ENCODE data around the gene ARFRP1.
"Not testable (repeated sequence)": the region's sequence is repeated elsewhere in the genome, so short reads cannot be mapped to it uniquely, and the experiment has no call there.

Gene ARFRP1

DNA sequence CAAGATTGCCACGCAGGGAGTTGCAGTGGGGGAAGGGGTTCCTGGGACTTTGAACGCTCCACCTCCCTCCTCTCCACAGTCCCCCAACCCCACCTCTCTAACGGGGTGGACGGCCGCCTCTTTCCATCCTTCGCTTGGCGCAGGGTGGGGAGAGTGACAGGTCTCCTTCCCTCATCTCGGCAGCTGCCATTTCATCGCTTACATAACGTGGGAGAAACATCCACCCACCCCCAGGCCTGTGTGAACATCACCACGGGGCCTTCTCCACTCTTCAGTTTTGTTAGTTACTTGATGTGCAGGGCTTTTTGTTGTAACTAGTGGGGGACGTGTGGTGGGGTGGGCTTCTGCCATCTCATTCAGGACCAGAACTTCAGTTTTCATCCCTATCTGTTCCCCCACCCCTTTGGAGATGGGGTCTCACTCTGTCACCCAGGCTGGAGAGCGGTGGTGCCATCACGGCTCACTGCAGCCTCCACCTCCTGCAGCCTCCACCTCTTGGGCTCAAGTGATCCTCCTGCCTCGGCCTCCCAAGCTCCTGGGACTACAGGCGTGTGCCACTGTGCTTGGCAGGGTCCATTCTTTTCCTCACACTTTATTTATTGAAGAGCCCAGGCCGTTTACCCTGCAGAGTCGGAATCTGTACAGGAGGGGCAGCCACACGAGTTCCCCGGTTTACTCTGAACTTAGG is 32.0 kb downstream of the ARFRP1 start:
- DNase-seq (ENCODE audit: low read depth), result no peak

DNA sequence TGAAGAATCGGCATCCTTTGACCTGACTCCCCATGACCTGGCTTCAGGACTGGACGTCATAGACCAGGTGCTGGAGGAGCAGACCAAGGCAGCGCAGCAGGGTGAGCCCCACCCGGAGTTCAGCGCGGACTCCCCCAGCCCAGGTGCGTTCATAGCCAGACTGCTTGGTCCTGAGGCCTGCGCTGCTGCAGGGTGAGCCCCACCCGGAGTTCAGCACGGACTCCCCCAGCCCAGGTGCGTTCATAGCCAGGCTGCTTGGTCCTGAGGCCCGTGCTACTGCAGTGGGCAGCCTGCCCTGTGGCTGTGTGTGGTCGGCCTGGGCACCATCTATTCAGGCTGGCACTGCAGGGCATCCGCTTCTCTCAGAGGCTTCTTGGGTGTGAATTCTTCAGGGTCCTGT is 33.8 kb downstream of the ARFRP1 start:
- no peak for DNase-seq (ENCODE audit: low read depth)

DNA sequence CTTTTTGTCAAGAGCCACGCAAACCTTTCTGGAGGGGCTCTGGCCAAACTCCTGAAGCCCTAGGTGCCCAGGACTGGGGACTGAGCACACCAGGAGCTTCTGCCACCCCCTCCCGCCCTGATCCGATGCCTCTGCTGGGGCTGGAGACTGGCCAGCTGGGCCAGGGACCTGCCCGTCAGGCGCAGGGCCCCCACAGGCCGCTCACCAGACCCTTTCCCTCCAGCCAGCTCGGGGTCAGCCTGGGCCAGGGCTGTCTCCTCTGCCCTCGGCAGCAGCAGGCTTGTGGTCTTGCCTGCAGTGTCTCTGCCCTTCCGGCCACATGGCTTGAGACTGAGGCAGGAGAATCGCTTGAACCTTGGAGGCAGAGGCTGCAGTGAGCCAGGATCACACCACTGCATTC is 35.1 kb downstream of the ARFRP1 start:
- no peak for DNase-seq (ENCODE audit: low read depth)

DNA sequence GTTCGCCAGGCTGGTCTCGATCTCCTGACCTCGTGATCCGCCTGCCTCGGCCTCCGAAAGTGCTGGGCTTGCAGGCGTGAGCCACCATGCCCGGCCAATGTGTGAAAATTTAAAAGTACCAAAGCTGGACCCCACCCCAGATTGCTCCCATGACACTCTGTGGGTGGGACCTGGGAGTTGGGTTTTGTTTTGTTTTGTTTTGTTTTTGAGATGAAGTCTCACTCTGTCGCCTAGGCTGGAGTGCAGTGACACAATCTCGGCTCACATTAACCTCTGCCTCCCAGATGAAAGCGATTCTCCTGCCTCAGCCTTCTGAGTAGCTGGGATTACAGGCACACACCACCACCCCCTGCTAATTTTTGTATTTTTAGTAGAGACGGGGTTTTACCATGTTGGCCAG is 36.1 kb downstream of the ARFRP1 start:
- DNase-seq (ENCODE audit: low read depth), result not testable (repeated sequence)

DNA sequence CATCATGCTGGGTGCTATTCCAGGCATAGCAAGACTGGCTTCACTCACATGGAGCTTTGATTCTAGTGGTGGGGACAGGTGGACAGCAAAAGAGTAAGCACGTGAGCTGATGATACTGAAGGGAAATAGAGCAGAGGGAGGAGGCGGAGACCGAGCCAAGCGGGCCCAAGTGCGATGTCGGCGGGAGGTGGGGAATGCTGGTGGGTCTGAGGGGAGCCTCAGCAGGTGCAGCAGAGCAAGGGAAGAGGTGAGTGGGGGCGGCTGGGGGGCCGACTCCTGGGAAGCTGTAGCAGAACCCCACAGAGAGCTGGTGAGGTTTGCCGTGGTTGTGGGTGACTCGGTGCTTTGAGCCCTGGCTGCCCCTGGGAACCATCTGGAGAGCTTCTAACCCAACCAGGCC is 39.4 kb downstream of the ARFRP1 start:
- DNase-seq (ENCODE audit: low read depth), result no peak

DNA sequence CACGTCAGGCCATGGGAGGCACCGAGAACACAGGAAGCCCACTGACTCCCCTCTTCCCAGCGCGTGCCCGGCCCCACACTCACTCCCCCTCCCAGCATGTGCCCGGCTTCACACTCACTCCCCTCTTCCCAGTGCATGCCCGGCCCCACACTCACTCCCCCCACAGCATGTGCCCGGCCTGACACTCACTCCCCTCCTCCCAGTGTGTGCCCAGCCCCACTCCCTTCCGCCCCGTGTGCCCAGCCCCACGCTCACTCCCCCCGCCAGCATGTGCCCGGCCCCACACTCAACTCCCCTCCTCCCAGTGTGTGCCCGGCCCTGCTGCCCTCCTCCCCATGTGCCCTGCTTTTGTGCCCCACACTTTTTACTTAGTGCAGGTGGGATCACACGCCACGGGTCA is 39.9 kb downstream of the ARFRP1 start:
- no peak for DNase-seq (ENCODE audit: low read depth)

DNA sequence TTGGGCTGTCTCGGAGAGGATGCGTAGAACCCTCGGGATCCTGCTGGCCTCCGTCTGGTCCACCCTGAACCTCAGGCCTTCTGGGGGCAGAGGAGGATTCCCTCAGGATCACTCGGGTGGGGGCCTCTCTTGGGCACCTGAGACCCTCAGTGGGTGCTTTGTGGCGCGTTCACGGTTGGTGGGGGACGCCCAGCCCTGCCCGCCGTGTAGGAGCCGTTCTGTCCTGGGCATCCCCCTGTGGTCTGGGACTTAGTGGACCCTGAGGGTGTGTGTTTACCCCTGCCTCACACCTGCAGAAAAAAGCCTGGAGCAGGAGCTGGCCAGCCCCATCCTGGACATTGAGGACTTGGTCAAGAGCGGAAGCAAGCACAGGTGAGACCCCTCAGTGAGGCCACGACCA is 42.1 kb downstream of the ARFRP1 start:
- DNase-seq (ENCODE audit: low read depth), result no peak

DNA sequence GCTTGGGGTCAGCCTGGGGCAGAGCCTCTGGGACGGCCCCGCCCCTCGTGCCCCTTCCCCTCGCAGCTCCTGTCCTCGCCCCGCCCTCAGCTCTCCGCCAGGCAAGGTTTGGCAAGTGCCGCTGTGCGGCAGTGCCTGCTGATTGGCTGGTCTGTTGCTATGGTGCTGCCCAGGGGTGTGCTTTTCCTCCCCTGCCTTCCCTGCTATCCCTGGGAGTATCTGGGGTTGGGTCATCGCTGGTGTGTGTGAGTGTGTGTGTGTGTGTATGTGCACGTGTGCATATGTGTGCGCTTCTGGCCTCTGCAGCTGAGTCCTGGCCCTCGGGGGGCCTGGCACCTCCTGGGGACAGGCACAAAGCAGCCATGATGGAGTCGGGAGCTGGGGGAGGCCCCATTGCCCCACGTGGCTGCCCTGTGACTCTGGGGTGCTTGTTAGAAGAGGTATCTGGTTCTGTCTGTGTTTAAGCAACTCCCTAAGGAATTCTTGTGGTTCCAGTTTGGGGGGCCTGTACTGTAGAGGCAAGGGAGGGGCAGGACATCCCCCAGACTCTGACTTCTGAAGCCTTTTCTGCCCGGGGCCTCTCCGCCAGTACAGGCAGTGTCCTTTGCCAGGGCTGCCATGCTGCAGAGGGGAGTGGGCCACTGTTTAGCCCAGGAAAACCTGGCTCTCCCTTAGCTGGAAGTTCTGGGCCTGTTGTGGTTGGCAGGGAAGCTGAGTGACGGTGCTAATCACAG is 42.7 kb downstream of the ARFRP1 start:
- DNase-seq (ENCODE audit: low read depth), result no peak

DNA sequence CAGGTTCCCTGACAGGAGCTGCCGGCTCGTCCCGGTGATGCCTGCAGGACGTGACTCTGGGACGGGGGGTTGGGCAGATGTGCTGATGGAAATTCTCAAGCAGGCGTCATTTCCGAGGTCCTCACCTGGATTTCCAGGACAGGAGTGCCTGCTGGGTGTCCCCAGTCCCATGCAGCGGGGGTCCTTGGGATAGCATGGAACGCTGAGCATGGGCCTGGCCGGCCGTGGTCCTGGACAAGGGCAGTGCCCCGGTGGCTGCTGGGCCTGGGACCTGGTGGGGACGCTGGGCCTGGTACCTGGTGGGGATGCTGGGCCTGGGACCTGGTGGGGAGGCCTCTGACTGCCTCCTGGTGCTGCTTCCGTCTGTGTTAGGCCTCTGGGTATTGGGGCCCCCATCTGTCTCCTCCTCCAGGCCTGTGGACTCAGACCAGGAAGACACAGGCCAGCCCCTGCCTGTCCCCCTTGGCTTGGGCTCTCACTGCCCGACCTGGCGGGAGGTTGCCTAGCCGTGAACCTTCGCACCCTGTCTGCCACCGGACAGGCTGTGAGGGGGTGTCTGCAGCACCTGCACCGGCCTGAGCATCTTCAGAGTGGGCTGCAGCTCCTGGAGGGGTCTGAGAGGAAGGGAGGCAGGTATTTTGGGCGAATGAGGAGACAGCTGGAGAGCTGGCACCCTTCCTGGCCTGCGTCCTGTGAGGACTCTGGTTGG is 43.5 kb downstream of the ARFRP1 start:
- DNase-seq (ENCODE audit: low read depth), result no peak

DNA sequence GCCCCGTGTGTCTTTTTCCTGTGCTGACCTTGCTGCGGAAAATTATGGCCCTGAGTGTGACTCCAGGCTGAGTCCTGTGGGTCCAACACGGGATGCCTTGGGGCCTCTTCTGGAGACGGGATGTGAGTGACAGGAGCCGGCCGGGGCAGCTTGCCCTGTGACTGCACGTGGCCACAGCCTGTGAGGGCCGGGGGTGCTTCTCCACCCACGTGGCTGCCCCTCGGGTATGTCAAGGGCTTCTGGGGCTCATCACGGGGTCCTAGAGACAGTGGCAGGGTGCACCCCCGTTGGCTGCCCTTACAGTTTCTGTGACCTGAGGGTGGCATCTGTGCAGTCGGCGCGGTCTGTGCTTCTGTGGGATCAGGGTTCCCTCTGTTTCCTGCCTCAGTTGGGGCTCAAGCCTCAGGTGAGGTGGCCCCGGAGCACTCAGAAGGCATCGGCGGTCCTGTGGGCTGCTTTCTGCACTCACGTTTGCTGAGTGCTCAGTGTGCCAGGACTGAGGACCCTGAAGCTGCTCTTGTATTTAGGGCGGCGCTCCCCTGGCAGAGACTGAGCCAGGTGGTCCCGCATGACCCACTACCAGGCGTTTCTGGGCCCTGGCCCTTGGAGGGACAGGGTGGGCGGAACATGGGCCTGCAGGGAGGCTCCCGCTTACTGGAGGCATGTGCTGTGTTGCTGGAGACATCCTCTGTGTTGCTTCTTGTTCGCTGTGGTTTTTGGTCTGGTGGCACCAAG is 44.3 kb downstream of the ARFRP1 start:
- no peak for DNase-seq (ENCODE audit: low read depth)

DNA sequence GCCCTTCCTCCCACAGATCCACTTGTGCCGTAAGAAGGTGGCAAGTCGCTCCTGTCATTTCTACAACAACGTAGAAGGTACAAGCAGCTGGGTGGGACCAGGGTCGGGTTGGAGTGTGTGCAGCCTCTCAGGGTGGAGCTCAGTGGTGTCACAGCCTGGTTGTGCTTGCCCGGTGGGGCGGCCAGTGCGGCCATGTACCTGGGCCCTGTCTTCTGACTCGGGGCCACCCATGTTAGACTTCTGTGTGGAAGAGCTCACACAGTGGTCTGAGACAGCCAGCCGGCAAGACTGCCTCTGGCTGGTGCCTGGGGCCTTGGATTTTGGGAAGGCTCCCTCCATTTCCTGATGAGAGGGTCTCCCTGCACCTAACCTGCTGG is 45.0 kb downstream of the ARFRP1 start:
- DNase-seq (ENCODE audit: low read depth), result no peak

DNA sequence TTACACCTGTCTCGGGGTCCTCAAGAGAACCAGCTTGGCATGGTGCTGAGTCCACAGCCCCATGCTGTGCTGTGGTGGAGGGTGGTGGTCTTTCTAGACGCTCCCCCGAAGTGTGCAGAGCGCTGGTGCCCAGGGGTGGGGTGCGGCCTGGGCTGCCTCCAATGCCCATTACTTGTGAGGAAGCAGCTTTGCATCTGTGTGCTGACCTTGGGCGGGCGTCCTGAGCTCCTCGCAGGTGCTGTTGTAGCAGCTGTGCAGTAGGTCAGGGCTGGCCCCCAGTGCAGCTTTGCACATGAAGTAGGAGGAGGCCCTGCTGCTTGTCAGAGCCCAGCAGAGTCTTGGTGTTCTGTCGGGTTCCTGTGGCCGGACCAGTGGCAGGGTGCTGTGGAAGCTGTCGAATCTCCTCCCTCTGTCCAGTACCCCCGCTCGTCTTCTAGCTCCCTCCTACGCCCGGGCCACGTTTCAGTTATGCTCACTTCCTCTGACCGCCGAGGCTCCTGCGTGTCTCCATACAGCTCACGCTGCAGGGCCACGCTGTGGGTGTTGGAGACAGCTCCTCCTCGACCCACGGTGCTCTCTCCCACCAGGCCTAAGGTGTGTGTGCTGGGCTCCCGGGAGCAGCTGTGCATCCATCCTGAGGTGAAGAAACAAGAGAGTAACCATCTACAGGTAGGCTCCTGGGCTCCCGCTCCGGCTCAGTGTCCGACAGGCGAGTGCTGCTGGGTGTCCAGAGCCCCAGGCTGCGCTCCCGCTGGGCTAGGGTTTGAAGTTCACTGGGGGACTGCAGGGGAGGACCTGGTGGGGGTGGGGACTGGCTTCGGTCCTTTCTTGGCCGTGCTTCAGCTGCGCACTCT is 45.6 kb downstream of the ARFRP1 start:
- DNase-seq (ENCODE audit: low read depth), result no peak

DNA sequence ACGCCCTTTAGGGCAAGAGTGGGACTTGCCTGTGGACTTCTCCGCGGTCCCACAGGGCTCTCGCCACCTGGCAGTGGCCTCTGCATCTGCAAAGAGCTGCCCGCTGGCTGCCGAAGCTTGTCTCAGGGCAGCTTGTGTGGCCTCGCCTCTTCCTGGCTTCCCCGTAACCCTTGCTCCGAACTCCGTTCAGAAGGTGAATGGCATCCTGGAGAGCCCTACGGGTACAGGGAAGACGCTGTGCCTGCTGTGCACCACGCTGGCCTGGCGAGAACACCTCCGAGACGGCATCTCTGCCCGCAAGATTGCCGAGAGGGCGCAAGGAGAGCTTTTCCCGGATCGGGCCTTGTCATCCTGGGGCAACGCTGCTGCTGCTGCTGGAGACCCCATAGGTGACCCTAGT is 46.7 kb downstream of the ARFRP1 start:
- DNase-seq (ENCODE audit: low read depth), result no peak

DNA sequence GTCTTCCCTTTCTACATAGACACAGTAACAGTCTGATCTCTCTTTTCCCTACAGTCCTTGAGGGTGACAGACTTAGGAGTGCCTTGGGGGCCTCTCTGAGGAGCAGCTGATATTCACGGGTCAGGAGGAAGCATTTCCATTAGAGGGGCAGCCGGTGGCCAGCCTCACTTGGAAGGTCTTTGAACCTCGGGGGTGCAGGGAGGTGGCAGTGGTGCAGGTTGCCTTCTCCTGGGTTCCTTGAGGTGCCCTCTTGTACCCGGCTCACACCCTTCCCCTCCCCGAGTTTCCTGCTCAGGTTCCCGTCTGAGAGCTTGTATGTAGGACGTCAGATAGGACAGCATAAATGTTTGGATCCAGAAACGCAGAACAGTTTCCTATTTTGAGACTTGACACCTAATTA is 47.2 kb downstream of the ARFRP1 start:
- DNase-seq (ENCODE audit: low read depth), result no peak

DNA sequence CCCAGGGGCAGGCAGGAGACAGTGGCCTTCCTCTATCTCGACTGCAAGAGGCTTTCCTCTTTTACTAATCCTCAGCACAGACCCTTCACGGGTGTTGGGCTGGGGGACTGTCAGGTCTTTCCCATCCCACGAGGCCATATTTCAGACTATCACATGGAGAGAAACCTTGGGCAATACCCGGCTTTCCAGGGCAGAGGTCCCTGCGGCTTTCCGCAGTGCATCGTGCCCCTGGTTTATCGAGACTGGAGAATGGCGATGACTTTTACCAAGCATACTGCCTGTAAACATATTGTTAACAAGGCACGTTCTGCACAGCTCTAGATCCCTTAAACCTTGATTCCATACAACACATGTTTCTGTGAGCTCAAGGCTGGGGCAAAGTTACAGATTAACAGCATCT is 47.6 kb downstream of the ARFRP1 start:
- DNase-seq (ENCODE audit: low read depth), result not testable (repeated sequence)

DNA sequence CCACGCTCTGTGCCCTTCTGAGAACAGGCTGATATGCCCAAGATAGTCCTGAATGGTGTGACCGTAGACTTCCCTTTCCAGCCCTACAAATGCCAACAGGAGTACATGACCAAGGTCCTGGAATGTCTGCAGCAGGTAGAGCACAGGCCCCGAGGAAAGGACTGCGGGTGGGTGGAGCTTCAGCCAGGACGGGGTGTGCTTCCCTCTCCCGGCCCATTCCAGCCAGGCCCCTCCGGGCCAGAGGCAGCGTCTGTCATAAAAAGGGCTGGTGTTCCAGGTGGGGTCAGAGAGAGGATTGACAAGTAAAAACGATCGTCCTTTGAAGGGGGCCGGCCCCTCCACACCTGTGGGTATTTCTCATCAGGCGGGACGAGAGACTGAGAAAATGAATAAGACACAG is 48.4 kb downstream of the ARFRP1 start:
- no peak for DNase-seq (ENCODE audit: low read depth)

DNA sequence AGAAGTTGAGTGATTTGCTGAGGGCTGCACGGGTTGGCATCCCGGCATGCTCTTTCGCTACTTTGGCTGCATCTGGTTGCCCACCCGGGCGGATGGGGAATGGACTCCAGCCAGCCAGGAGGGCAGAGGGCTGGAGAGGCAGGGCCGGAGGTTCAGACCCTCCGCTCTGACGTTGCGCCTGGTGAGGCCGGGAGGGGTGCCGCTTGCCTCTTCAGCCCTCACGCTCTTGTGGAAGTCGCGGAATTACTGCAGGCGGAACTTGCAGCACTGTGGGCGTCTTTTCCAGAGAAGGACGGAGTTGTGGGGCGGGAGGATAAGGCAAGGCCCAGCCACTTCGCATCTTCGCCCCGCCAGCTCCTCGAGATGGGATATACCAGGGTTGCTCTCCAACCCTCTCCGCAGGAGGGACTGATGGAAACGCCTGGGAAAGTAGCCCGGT is 49.0 kb downstream of the ARFRP1 start:
- peak; percentile 14 for DNase-seq (ENCODE audit: low read depth)

DNA sequence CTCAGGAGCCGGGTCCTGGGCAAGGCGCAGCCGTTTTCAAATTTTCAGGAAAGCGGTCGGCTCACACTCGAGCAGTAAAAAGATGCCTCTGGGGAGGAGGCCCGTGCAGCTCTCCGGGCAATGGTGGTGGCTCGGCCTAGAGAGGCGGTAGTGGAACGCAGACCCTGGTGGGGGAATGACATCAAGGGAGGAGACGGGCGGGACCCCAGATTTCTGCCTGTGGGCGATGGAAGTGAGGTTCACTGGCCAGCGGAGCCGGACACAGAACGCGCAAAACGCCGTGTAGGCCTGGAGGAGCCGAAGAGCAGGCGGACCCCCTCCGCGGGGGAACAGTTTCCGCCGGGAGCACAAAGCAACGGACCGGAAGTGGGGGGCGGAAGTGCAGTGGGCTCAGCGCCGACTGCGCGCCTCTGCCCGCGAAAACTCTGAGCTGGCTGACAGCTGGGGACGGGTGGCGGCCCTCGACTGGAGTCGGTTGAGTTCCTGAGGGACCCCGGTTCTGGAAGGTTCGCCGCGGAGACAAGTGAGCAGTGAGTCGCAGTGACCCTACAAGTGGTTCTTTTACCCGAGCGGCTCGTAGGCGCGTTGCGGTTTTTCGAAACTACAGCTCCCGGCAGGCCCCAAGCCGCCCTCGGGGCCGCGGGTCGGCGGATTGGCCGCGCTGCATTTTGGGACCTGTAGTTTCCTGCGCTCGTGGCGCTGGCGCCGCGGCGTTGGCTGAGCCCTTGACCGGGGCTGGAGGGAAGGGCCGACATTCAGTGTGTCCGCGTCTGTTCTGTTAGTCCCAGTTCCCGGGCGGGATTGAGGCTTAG is 49.6 kb downstream of the ARFRP1 start, which contains the start of gene RTEL1:
TSS of gene RTEL1 (plus strand) at position 376 of the 812 bp plus-strand sequence. CDS start 1,091 bp downstream, outside the sequence.
- peak; percentile 63 for DNase-seq (ENCODE audit: low read depth)

DNA sequence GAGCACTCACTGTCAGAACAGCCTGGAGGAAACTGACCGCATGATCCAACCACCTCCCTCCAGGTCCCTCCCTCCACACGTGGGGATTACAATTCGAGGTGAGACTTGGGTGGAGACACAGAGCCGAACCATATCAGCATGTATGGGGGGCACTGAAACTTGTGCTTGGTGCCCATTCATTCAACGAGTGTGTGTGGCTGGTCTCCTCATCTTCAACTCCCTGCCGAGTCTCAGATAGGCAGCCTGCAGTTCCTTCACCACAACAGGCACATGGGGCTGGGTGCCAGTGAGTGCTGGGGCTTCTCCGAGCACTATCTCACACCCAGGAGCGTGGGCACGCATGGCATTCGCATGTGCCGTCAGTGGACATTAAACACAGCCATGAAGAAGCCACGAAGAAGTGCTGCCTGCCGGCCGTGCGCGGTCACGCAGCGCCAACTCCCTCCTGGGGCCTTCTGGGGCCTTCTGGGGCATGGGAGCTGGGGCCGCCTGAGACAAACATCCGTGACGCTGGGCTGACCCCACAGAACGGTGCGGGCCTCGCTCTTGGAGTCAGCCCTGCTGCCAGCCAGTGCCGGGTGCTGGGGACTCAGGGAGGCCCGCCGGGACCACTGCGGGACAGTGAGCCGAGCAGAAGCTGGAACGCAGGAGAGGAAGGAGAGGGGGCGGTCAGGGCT is 50.4 kb downstream of the ARFRP1 start:
- DNase-seq (ENCODE audit: low read depth), result no peak

DNA sequence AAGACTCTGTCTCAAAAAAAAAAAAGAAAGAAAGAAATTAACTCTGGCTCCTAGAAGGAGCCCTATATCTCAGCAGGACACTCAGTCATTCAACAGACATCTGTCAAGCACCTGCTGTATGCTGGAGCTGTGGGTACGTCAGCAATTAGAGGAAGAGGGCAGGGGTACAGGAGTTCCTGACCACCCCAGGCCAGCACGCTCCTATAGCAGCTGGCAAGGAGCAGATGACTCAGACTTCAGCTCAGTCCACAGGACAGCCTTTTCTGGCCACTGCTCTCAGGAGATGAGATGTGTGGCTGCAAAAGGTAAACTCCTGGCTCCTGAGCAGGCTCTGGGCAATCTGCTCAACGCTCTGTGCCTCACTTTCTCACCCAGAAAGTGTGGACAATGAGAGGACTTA is 51.3 kb downstream of the ARFRP1 start:
- DNase-seq (ENCODE audit: low read depth), result no peak
